ENCODE results near the gene ATAD5.
A peak's percentile ranks its signal among the peaks of the same experiment; 100 is the strongest.

Gene ATAD5

GRCh38 chr17:30827082-30827481 is 4.7 kb upstream of the ATAD5 start:
- TF ChIP-seq, protein P1, sequence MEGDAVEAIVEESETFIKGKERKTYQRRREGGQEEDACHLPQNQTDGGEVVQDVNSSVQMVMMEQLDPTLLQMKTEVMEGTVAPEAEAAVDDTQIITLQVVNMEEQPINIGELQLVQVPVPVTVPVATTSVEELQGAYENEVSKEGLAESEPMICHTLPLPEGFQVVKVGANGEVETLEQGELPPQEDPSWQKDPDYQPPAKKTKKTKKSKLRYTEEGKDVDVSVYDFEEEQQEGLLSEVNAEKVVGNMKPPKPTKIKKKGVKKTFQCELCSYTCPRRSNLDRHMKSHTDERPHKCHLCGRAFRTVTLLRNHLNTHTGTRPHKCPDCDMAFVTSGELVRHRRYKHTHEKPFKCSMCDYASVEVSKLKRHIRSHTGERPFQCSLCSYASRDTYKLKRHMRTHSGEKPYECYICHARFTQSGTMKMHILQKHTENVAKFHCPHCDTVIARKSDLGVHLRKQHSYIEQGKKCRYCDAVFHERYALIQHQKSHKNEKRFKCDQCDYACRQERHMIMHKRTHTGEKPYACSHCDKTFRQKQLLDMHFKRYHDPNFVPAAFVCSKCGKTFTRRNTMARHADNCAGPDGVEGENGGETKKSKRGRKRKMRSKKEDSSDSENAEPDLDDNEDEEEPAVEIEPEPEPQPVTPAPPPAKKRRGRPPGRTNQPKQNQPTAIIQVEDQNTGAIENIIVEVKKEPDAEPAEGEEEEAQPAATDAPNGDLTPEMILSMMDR (conservative IDR thresholded peaks at IDR 0.05): no peak
- no peak for TF ChIP-seq ZFX (IDR thresholded peaks at IDR 0.05)

GRCh38 chr17:30829022-30829421 is 2.7 kb upstream of the ATAD5 start:
- H3K27ac ChIP-seq: no peak overlapping the region

More at GRCh38 chr17:30827082-30827481, 4.7 kb upstream of the ATAD5 start:
- H3K27ac ChIP-seq: no peak overlapping the region

DNA sequence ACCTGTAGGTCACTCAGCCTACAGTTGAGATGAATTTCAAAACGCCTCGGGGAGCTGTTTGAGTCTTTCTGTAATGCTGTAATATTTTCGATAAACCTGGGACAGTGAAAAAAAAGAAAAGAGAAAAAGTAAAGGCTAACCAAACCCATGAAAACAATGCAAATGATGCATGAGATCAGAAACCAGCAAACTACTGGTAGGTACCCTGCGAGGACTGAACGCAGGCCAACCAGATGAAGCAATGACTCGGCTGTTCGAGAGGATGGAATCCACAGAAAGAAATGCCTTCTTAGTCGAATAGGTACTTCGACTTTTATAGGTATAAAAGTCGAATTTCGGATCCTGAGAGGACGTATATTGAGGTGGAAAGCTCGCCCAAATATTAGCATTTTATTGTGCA is 509 bp upstream of the ATAD5 start:
- peak overlapping the region; percentile 85 for H3K27ac ChIP-seq
- no peak for TF ChIP-seq ZFX (IDR thresholded peaks at IDR 0.05)
- TF ChIP-seq, protein P1 (conservative IDR thresholded peaks at IDR 0.05): no peak

More at GRCh38 chr17:30829022-30829421, 2.7 kb upstream of the ATAD5 start:
- no peak for TF ChIP-seq ZFX (IDR thresholded peaks at IDR 0.05)
- TF ChIP-seq, protein P1 (conservative IDR thresholded peaks at IDR 0.05): no peak

DNA sequence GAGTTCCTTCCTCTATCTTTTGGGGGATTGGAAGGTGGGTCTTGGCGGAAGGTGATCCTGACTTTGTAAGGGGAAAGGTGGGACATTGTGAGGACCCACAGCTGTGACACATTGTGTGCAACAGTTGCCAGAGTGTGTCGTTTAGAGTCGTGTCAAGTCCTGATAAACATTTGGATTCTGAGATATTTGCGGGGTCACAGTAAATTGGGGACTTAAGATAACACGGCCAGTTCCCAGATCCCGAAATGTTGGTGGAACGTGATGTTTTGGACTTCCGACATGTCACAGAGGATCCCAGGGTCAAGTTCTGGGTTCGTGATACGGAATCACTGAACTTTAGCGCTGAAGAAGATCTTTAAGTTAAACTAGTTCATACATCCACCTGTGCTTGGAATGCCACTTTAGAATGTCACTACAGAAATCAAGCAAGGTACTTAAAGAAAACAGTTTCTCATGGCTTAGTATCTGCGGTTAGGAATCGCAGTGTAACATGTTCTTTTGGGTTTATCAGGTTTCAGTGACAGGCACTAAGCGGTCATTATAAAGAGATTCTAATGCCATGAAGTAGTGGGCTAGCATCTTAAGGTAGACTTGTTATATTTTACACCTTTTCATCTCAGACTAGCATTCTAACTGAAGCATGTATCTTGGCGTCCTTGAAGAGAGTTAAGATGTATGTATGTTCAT is 815 bp downstream of the ATAD5 start:
- no peak for TF ChIP-seq ZFX (IDR thresholded peaks at IDR 0.05)
- TF ChIP-seq, protein P1 (conservative IDR thresholded peaks at IDR 0.05): no peak
- H3K27ac ChIP-seq: peak overlapping the region; percentile 85

GRCh38 chr17:30838202-30838807 is 6.5 kb downstream of the ATAD5 start:
- H3K27ac ChIP-seq: no peak overlapping the region
- TF ChIP-seq ZFX (IDR thresholded peaks at IDR 0.05): no peak
- TF ChIP-seq, protein P1 (conservative IDR thresholded peaks at IDR 0.05): no peak

DNA sequence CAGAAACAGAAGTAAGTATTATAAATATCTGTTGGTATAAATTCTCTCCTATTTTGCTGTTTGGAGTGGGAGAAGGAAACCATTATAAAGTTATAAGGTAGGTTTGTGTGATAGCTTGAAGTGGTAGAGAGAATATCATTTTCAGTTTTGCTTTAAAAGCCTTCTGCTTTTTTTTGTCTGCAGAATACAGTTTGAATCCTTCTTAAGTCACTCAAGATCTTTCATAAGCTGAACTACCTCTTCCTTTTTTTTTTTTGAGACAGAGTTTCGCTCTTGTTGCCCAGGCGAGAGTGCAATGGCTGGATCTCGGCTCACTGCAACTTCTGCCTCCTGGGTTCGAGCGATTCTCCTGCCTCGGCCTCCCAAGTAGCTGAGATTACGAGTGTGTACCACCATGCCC is 9.0 kb downstream of the ATAD5 start:
- TF ChIP-seq, protein P1 (conservative IDR thresholded peaks at IDR 0.05): no peak
- no peak for TF ChIP-seq ZFX (IDR thresholded peaks at IDR 0.05)
- no peak overlapping the region for H3K27ac ChIP-seq

DNA sequence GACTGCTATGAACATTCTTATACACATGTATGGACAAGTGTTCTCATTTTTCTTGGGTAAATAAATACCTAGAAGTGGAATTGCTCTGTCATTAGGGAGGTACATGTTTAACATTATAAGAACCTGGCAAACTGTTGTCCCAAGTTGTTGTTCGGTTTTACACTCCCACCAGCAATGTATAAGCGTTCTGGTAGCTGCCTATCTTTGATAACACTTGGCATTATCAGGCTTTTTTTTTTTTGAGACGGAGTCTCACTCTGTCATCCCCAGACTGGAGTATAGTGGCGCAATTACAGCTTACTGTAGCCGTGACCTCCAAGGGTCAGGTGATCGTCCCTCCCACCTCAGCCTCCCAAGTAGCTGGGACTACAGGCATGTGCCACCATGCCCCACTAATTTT is 16.3 kb downstream of the ATAD5 start:
- no peak for TF ChIP-seq ZFX (IDR thresholded peaks at IDR 0.05)
- TF ChIP-seq, protein P1 (conservative IDR thresholded peaks at IDR 0.05): no peak

More for the DNA sequence above, 16.3 kb downstream of the ATAD5 start:
- H3K27ac ChIP-seq: no peak overlapping the region

Data from C4-2B (cell line).